ENCODE results near the gene FOXO1. TPM values are rescaled to one million over a fixed set of nuclear protein-coding genes. Genes with fewer than 3 reads are reported as not detected.

FOXO1 gene
- total RNA-seq, 4 donors from 2014 or later = 153 to 194 (median 176) TPM

GRCh38 chr13:40679480-40679985 is 13.1 kb upstream of the FOXO1 start:
- H3K36me3 ChIP-seq = no peaks in the 10 kb centered on the region
- DNase-seq (ENCODE audit: low spot score in 2 of 2) = no peak
- H3K27ac ChIP-seq = no peak overlapping the region
- TF ChIP-seq EP300 (IDR thresholded peaks at IDR 0.05) (no peak), CTCF (IDR thresholded peaks at IDR 0.05) (no peak)
- no peak overlapping the region for H3K4me3 ChIP-seq
- no peaks in the 10 kb centered on the region for H3K9me3 ChIP-seq
- H3K4me1 ChIP-seq = peaks cover 0 to 23% (median 0%) of the 10 kb centered on the region in 4 donors
- WGBS, 2 donors = 92 to 94% methylated on average over 6 of the region's 6 CpGs
- H3K27me3 ChIP-seq = no peaks in the 10 kb centered on the region

- Histone ChIP-seq H3K27me3 (no peaks in the 10 kb centered on the region), H3K4me3 (no peak overlapping the region), H3K27ac (no peak overlapping the region), H3K9me3 (no peaks in the 10 kb centered on the region), H3K36me3 (no peaks in the 10 kb centered on the region), H3K4me1 (peaks cover 0 to 20% (median 0%) of the 10 kb centered on the region in 4 donors)
- no peak for TF ChIP-seq CTCF (IDR thresholded peaks at IDR 0.05)
- no peak for TF ChIP-seq EP300 (IDR thresholded peaks at IDR 0.05)
- TF ChIP-seq POLR2A (IDR thresholded peaks at IDR 0.05) = no peak
- no peak for DNase-seq (ENCODE audit: low spot score in 2 of 2)
- WGBS, 2 donors = 48 to 52% methylated on average over 4 of the region's 4 CpGs
Observed at GRCh38 chr13:40677064-40677463, 10.6 kb upstream of the FOXO1 start.

- Histone ChIP-seq H3K4me3 (no peak overlapping the region), H3K27me3 (no peaks in the 10 kb centered on the region), H3K36me3 (no peaks in the 10 kb centered on the region), H3K9me3 (no peaks in the 10 kb centered on the region), H3K27ac (no peak overlapping the region), H3K4me1 (peaks cover 0 to 10% (median 0%) of the 10 kb centered on the region in 4 donors)
- TF ChIP-seq EP300 (IDR thresholded peaks at IDR 0.05) = no peak
- no peak for TF ChIP-seq CTCF (IDR thresholded peaks at IDR 0.05)
- TF ChIP-seq POLR2A (IDR thresholded peaks at IDR 0.05) = no peak
- 76 to 78% methylated on average over 2 of the region's 2 CpGs for WGBS, 2 donors
- DNase-seq (ENCODE audit: low spot score in 2 of 2) = no peak
Observed at GRCh38 chr13:40676007-40676406, 9.6 kb upstream of the FOXO1 start.

- Histone ChIP-seq H3K36me3 (no peaks in the 10 kb centered on the region), H3K9me3 (no peaks in the 10 kb centered on the region), H3K4me1 (peaks cover 0 to 14% (median 1%) of the 10 kb centered on the region in 4 donors), H3K27ac (no peak overlapping the region), H3K4me3 (no peak overlapping the region), H3K27me3 (no peaks in the 10 kb centered on the region)
- no peak for DNase-seq (ENCODE audit: low spot score in 2 of 2)
- TF ChIP-seq POLR2A (IDR thresholded peaks at IDR 0.05) = no peak
- TF ChIP-seq EP300 (IDR thresholded peaks at IDR 0.05) = no peak
- no peak for TF ChIP-seq CTCF (IDR thresholded peaks at IDR 0.05)
Observed at GRCh38 chr13:40673414-40673813, 7.0 kb upstream of the FOXO1 start.

GRCh38 chr13:40672765-40673397 is 6.4 kb upstream of the FOXO1 start:
- no peak for DNase-seq (ENCODE audit: low spot score in 2 of 2)
- WGBS, 2 donors = 63 to 65% methylated on average over 4 of the region's 4 CpGs
- H3K27ac ChIP-seq = peak overlapping the region in 2 of 4 donors; percentile 12 to 21

More at GRCh38 chr13:40672765-40673397, 6.4 kb upstream of the FOXO1 start:
- Histone ChIP-seq H3K9me3 (no peaks in the 10 kb centered on the region), H3K4me3 (no peak overlapping the region), H3K27me3 (no peaks in the 10 kb centered on the region), H3K36me3 (no peaks in the 10 kb centered on the region), H3K4me1 (peaks cover 0 to 19% (median 4%) of the 10 kb centered on the region in 4 donors)
- TF ChIP-seq POLR2A (IDR thresholded peaks at IDR 0.05) (no peak), CTCF (IDR thresholded peaks at IDR 0.05) (no peak), EP300 (IDR thresholded peaks at IDR 0.05) (no peak)
